ENCODE data around the gene DIAPH2. TPM values are rescaled to one million over a fixed set of nuclear protein-coding genes. Genes with fewer than 3 reads are reported as not detected.

Gene DIAPH2
- total RNA-seq, 2 donors from 2014 or later = 11.6 to 12.7 TPM

DNA sequence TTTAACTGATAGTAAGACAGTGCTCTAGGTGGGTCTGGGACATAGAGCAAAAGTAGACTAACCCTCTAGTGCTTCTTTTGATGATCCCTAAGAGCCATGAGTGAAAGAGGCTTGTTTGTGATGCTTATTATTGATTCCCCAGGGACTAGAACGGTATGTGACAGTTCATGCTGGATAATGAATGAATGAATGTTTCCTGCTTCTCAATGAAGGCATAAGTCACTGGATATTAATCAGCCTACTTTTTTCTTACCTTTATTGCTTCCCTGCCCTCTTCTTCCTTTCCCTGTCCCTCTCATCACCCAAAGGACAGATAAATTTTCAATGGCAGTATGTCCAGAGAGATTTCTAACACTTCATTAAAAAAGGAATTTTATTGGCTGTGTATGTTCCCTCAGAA lies 685.3 kb downstream of the DIAPH2 start:
- Histone ChIP-seq H3K27me3 (no peaks in the 10 kb centered on the region), H3K36me3 (no peaks in the 10 kb centered on the region), H3K9me3 (no peaks in the 10 kb centered on the region), H3K4me3 (no peak overlapping the region), H3K27ac (no peak overlapping the region), H3K4me1 (no peaks in the 10 kb centered on the region)
- DNase-seq (ENCODE audit: low spot score) = no peak
- TF ChIP-seq, protein P1, sequence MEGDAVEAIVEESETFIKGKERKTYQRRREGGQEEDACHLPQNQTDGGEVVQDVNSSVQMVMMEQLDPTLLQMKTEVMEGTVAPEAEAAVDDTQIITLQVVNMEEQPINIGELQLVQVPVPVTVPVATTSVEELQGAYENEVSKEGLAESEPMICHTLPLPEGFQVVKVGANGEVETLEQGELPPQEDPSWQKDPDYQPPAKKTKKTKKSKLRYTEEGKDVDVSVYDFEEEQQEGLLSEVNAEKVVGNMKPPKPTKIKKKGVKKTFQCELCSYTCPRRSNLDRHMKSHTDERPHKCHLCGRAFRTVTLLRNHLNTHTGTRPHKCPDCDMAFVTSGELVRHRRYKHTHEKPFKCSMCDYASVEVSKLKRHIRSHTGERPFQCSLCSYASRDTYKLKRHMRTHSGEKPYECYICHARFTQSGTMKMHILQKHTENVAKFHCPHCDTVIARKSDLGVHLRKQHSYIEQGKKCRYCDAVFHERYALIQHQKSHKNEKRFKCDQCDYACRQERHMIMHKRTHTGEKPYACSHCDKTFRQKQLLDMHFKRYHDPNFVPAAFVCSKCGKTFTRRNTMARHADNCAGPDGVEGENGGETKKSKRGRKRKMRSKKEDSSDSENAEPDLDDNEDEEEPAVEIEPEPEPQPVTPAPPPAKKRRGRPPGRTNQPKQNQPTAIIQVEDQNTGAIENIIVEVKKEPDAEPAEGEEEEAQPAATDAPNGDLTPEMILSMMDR (IDR thresholded peaks at IDR 0.05) = no peak

DNA sequence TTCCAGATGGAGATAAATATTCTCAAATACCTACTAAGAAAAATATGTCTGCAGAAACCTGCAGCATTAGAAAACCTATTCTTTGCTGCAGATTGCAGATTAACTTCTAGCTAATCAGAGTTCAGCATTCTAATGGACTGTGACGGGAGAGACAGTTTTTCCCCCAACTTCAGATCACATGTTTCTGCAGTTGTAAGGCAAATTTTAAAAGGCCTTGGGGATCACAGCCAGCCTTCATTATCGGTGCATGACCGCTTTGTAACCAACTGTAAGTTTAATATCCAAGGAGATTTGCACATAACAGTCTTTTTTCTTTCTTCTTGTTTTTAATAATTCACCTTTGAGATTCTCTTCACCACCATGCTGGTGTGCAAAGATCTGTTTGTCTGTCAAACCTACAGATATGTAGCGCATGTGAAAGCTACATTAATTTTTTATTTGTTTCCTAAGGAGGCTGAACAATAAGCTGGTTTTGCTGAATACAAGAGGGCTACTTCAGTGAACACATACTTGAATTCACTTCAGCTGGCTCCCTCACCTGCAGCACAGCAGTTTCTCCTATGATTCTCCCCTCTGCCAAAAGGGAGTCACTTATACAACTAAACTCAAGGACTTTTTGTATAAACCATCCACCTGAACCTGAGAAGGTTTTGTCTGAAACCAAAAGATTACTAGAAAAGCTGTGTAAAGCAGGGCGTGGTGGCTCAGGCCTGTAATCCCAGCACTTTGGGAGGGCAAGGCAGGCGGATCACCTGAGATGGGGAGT lies 687.5 kb downstream of the DIAPH2 start:
- DNase-seq (ENCODE audit: low spot score) = no peak
- no peak overlapping the region for H3K4me3 ChIP-seq
- no peaks in the 10 kb centered on the region for H3K36me3 ChIP-seq
- no peak overlapping the region for H3K27ac ChIP-seq
- H3K27me3 ChIP-seq = no peaks in the 10 kb centered on the region
- no peaks in the 10 kb centered on the region for H3K9me3 ChIP-seq
- TF ChIP-seq, protein P1 (IDR thresholded peaks at IDR 0.05) = no peak
- H3K4me1 ChIP-seq = no peaks in the 10 kb centered on the region

DNA sequence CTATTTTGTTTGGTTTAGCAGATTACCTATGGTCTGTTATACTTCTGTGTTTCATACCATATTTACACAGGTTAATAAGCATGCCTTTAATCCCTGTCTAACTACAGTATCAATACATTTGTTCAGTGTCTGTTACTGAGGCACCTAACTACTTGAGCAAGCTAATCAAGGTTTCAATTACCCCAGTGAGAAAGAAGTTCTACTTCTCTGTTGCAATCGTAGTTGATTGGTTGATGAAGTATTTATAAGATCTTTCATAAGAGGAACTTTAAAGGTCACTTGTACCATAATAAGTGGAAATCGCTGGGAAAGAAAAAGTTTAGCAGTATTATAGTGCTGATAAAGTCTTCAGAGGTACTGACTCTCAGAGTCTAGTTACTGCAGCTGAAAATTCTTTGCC lies 689.6 kb downstream of the DIAPH2 start:
- Histone ChIP-seq H3K27me3 (no peaks in the 10 kb centered on the region), H3K36me3 (no peaks in the 10 kb centered on the region), H3K9me3 (no peaks in the 10 kb centered on the region), H3K4me1 (no peaks in the 10 kb centered on the region), H3K4me3 (no peak overlapping the region), H3K27ac (no peak overlapping the region)
- DNase-seq (ENCODE audit: low spot score) = no peak
- TF ChIP-seq, protein P1 (IDR thresholded peaks at IDR 0.05) = no peak

DNA sequence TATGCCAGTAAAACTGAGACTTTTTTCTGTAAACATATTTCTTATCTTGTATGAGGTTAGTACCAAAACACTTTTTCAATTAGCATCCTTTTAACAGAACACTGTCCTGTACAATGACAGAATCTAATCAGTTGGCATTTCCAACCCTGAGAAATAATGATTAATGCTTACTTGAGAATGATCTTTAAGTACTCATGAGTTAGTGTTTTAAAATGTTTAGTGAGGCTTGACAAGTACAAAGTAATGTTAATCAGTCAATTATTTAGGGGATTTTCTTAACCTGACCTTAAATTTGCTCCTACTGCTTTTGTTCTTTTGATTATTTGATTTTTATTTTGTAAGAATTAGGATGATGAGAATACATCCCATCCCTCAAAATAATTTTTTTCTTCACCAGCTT lies 695.6 kb downstream of the DIAPH2 start:
- no peak for DNase-seq (ENCODE audit: low spot score)
- no peak overlapping the region for H3K4me3 ChIP-seq
- H3K9me3 ChIP-seq = no peaks in the 10 kb centered on the region
- no peak overlapping the region for H3K27ac ChIP-seq
- TF ChIP-seq, protein P1 (IDR thresholded peaks at IDR 0.05) = no peak
- no peaks in the 10 kb centered on the region for H3K27me3 ChIP-seq
- H3K36me3 ChIP-seq = no peaks in the 10 kb centered on the region
- no peaks in the 10 kb centered on the region for H3K4me1 ChIP-seq

DNA sequence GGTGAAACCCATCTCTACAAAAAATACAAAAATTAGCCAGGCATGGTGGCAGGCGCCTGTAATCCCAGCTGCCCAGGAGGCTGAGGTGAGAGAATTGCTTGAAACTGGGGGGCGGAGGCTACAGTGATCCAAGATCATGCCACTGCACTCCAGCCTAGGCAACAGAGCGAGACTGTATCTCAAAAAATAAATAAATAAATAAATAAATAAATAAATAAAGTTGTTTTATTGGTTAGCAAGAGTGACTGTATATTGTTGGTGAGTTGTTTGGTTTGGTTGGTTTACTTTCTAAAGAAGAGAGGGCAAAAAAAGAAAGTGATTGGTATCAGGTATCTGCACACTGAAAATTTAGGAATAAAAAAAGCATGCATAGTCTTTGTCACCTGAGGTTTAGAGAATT lies 700.0 kb downstream of the DIAPH2 start:
- no peak for DNase-seq (ENCODE audit: low spot score)

More for the DNA sequence above, 700.0 kb downstream of the DIAPH2 start:
- Histone ChIP-seq H3K4me1 (no peaks in the 10 kb centered on the region), H3K27me3 (no peaks in the 10 kb centered on the region), H3K4me3 (no peak overlapping the region), H3K9me3 (no peaks in the 10 kb centered on the region), H3K36me3 (no peaks in the 10 kb centered on the region), H3K27ac (no peak overlapping the region)
- TF ChIP-seq, protein P1 (IDR thresholded peaks at IDR 0.05) = no peak
